HG02870 (cell line): ENCODE results near the gene SMIM5.

Experiments
- ATAC-seq: cut with Tn5 transposase; IDR thresholded peaks from one replicate; pipeline ENCODE4 v1.9.1; 2021; ENCODE audit warnings: mild to moderate bottlenecking, moderate library complexity; ENCODE audit not compliant: unreplicated experiment

The SMIM5 gene

DNA sequence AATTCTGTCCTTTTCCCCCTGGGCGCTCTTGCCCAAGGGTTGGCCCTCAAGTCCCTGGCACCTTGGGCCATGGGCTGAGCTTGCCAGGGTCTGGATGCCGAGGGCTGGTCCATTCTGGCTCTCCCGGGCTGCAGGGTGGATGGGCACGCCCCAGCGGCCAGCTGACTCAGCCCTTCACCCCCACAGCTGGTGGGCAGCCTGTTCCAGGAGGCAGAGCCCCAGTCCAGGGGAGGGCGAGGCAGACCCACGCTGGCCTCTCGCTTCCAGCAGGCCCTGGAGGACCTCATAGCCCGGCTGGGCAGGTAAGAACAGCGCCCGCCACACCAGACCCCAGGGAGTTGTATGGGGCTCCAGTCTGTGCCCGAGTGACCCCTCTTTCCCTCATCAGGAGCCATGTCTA, 30.6 kb upstream of the SMIM5 start:
- no peak for ATAC-seq

DNA sequence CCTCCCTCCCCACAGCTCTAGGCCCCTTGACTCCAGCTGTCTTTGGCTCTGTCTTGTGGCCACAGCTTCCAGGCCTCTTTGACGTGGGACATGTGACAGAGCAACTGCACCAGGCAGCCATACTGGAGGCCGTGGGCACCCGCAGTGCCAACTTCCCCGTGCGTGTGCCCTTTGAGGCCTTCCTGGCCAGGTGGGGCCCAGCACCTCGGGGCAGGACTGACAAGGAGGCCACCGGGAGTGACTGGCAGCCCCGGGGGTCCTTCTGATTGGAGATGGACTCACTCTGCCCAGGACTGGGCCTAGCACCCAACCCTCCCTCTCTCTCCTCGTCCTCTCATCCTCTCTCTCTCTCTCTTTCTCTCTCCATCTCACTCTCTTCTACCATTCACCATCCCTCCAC, 30.1 kb upstream of the SMIM5 start:
- ATAC-seq = no peak

GRCh38 chr17:75604034-75604695, 29.1 kb upstream of the SMIM5 start:
- ATAC-seq = no peak

DNA sequence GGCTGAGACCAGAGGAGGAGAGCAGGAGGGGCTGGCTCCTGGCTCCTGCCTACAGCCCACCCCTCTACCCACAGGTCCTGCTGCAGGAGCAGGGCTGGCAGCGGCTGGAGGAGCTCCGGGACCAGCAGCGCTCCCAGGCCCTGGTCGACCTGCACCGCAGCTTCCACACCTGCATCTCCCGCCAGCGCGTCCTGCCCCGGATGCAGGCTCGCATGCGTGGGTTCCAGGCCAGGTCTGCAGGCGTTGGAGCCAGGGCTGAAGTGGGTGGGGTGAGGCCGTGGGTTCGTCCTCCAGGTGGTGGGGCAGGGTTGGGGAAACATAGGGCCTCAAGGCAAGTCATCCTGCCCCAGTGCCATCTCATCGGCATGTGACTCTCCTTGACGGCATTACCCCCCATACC, 27.4 kb upstream of the SMIM5 start:
- ATAC-seq = no peak

- ATAC-seq = no peak
Measured at GRCh38 chr17:75607086-75607485, 26.1 kb upstream of the SMIM5 start.

GRCh38 chr17:75610103-75610984, 22.9 kb upstream of the SMIM5 start:
- no peak for ATAC-seq

- ATAC-seq = no peak
Measured at GRCh38 chr17:75611851-75612429, 21.3 kb upstream of the SMIM5 start.

DNA sequence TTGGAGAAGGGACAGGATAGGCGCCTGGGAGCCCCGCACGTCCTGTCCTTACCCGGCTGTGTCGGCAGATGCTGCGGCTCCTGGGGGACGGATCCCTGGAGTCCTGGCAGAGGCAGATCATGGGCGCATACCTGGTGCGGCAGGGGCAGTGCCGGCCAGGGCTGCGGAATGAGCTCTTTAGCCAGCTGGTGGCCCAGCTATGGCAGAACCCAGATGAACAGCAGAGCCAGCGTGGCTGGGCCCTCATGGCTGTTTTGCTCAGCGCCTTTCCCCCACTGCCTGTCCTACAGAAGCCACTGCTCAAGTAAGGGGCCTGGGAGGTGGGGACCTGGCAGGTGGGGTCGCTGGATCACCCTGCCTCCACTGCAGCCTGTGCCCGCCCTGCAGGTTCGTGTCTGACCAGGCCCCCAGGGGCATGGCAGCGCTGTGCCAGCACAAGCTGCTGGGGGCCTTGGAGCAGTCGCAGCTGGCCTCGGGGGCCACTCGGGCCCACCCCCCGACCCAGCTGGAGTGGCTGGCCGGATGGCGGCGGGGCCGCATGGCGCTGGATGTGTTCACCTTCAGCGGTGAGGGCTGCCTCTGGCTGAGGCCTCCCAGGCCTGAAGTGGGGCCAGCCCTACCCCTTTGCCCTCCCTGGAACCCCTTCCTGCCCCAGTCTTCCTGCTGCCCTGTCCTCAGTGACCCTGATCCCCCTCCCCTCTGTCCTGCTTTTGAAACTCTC, 20.2 kb upstream of the SMIM5 start:
- no peak for ATAC-seq

GRCh38 chr17:75614006-75614405, 19.2 kb upstream of the SMIM5 start:
- no peak for ATAC-seq

- no peak for ATAC-seq
Measured at GRCh38 chr17:75614556-75615270, 18.5 kb upstream of the SMIM5 start.

DNA sequence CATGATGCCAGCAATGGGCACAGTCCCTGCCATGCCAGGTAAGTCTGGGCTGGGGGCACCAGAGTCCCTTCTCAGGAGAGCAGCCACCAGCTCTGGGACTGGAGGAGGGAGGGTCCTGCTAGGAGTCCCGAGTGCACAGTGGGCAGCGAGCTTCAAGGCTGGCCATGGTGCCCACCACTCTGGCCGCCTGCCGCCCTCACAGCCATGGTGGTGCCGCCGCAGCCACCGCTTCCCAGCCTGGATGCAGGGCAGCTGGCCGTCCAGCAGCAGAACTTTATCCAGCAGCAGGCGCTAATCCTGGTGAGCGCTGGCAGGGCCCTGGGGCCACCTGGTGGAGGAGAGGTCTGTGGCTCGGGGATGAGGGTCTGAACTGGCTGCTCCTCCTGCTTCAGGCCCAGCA, 17.9 kb upstream of the SMIM5 start:
- no peak for ATAC-seq

DNA sequence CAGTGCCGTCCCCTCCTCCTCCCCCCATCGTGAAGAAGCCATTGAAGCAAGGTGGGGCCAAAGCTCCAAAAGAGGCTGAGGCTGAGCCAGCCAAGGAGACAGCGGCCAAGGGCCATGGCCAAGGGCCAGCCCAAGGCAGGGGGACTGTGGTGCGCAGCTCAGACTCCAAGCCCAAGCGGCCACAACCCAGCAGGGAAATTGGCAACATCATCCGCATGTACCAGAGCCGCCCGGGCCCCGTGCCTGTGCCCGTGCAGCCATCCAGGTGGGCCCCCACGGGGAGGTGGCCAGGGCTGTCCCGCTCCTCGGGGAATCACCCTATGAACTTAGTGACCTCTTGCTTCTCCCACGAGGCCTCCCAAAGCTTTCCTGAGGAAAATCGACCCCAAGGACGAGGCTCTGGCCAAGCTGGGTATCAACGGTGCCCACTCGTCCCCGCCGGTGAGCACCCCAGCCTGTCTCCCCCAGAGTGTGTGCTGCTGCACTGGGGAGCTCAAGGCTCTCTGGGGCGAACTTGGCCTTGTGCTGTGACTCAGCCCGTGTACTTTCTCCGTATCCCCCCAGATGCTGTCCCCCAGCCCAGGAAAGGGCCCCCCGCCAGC, 16.6 kb upstream of the SMIM5 start:
- ATAC-seq = no peak

- no peak for ATAC-seq
Measured at GRCh38 chr17:75617218-75617617, 16.0 kb upstream of the SMIM5 start.

DNA sequence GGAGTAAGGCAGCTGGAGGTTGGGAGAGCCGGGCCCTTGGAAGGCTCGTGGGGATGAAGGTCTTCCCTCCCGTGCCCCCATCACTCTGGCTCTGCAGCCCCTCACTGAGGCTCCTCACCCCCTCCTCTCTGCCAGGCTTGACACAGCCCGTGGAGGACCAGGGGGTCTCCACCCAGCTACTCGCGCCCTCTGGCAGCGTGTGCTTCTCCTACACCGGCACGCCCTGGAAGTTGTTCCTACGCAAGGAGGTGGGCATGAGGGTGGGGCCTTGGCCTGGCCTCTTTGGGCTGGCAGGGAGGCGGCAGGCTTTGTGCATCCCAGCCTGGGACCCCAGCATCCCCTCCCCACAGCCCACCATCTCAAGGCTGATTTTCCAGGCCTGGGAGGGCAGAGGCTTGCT, 15.6 kb upstream of the SMIM5 start:
- ATAC-seq = no peak

DNA sequence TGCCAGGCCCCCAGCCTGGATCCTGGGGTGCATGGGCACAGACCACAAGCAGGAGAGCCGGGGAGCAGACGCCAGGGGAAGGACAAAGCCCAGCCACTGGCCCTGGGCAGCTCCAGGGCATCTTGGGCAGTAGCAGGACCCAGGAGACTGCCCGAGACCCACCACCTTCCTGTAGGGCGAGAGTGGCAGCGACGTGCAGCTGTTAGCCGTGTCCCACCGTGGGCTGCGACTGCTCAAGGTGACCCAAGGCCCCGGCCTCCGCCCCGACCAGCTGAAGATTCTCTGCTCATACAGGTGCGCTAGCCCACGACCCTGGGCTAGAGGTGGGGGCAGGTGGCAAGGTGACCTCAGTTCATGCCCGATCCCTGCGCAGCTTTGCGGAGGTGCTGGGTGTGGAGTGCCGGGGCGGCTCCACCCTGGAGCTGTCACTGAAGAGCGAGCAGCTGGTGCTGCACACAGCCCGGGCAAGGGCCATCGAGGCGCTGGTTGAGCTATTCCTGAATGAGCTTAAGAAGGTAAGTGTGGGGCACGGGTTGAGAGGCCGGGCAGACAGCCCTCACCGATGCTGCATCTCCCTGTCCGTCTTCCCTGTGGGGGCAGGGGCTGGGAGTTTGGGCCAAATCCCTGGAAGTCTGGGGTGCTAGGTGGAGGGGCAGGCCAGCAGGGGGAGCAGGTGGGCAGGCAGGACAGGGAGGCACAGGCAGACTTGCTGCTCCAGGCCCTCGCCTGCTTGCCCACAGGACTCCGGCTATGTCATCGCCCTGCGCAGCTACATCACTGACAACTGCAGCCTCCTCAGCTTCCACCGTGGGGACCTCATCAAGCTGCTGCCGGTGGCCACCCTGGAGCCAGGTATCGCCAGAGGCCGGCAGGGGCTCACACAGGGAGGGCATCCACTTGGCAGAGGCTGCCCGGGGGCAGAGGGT, 13.5 kb upstream of the SMIM5 start:
- no peak for ATAC-seq

GRCh38 chr17:75621489-75621888, 11.7 kb upstream of the SMIM5 start:
- ATAC-seq = no peak

DNA sequence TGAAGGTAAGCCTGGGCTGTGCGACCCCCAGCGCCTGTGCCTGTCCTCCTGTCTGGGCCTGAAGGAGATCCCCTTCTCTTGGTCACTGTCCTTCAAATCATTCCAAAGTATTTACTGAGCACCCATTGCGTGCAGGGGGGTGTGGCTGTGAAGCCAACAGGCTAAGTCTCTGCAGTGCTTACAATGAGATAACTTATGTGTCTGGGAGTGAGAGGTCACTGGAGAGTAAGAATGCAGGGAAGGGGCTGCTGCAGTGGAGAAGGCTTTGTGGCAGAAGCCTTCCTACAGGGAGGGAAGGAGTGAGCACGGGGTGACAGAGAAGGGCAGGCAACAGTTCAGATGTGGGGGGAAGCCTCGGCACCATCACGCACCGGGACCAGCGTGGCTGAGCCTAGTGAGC, 11.2 kb upstream of the SMIM5 start:
- no peak for ATAC-seq

DNA sequence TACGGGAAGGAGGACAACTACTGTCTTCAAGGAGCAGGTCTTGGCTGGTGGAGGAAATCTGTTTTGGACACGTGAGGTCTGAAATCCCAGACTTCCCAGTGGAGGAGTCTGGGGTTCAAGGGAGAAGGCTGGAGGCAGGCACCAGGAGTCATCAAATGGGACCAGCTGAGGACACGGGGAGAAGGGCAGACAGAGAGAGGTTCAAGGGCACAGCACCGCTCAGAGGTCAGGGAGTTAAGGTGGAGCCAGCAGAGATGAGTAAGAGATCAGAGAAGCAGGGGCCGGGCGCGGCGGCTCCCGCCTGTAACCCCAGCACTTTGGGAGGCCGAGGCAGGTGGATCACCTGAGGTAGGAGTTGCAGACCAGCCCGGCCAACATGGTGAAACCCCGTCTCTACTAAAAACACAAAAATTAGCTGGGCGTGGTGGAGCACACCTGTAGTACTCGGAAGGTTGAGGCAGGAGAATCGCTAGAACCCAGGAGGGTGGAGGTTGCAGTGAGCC, 10.4 kb upstream of the SMIM5 start:
- ATAC-seq = no peak

- no peak for ATAC-seq
Measured at GRCh38 chr17:75623386-75623785, 9.8 kb upstream of the SMIM5 start.
